Activated T-helper 1 cell treated with anti-CD3 and anti-CD28 coated beads, Interleukin-12 subunit alpha, Interleukin-12 subunit beta, Interleukin-2, Interleukin-4 antibody, amounts not matched to agents 30 ng/mL and 10 ng/mL and 1 ng/mL, durations not matched to agents 14 hours and 24 hours and 36 hours (primary cell): ENCODE data around the gene PVALB. TPM values are rescaled to one million over a fixed set of nuclear protein-coding genes. Genes with fewer than 3 reads are reported as not detected.

Source experiments
- DNase-seq: peaks from one replicate; pipeline ENCODE4 v3.0.0; 2021; ENCODE audit warnings: low spot score
- H3K27ac Mint-ChIP-seq: one replicate; pipeline ENCODE4 v1.8.0; 2021; ENCODE audit warnings: mild to moderate bottlenecking, mixed read lengths
- H3K27me3 Mint-ChIP-seq: one replicate; pipeline ENCODE4 v1.8.0; 2022; ENCODE audit warnings: mild to moderate bottlenecking, moderate library complexity, mixed read lengths; ENCODE audit not compliant: insufficient read depth
- H3K36me3 Mint-ChIP-seq: one replicate; pipeline ENCODE4 v1.8.0; 2021; ENCODE audit warnings: low read depth, mixed read lengths
- H3K4me1 Mint-ChIP-seq: one replicate; pipeline ENCODE4 v1.8.0; 2021; ENCODE audit warnings: low read depth, mixed read lengths
- H3K4me3 Mint-ChIP-seq: one replicate; pipeline ENCODE4 v1.8.0; 2021; ENCODE audit warnings: mild to moderate bottlenecking, moderate library complexity, mixed read lengths
- H3K9me3 Mint-ChIP-seq: one replicate; pipeline ENCODE4 v1.8.0; 2021; ENCODE audit warnings: mixed read lengths
- intact Hi-C: fragments of 100-400 bp; cut with micrococcal nuclease; formaldehyde crosslinking; loops from one replicate; pipeline ENCODE4 v1.15.1; 2024
- total RNA-seq: library from RNA; stranded (reverse); gene quantifications from 2 replicates; pipeline ENCODE4 v1.2.3, GENCODE V29; 2022

PVALB gene
- total RNA-seq, 1 donor from 2014 or later = not detected

DNA sequence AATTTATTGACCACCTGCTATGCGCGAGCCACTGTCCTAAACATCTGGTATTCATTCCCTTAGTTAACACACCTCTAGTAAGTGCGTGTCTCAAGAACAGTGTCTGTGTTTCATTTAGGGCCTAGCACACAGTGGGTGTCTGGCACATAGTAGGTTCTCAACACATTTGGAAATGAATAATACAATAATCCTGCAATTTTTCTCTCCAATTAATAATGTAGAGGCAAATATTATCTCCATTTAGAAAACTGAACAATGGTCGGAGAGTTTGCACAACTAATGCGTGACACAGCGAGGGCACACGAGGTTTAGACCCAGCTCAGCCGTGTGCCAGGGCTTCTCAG, 39.9 kb upstream of the PVALB start:
- intact Hi-C loops = loop anchor here (1.0 to 5.0 kb wide), 9 partner anchors 18 to 342 kb away; partner anchors contain the start of gene IFT27
- Mint-ChIP-seq H3K9me3 (no peaks in the 10 kb centered on the region), H3K36me3 (no peaks in the 10 kb centered on the region), H3K4me1 (peaks cover 61% of the 10 kb centered on the region), H3K4me3 (no peak overlapping the region), H3K27me3 (no peaks in the 10 kb centered on the region), H3K27ac (no peak overlapping the region)
- no peak for DNase-seq

- H3K27ac Mint-ChIP-seq = peak overlapping the region; percentile 73
- peak overlapping the region; percentile 58 for H3K4me3 Mint-ChIP-seq
- no peaks in the 10 kb centered on the region for H3K36me3 Mint-ChIP-seq
- intact Hi-C loops = loop anchor here (1.0 to 5.0 kb wide), 9 partner anchors 18 to 343 kb away; partner anchors contain the start of gene IFT27
- H3K9me3 Mint-ChIP-seq = no peaks in the 10 kb centered on the region
- H3K4me1 Mint-ChIP-seq = peaks cover 56% of the 10 kb centered on the region
- peak; percentile 90 for DNase-seq
- H3K27me3 Mint-ChIP-seq = peaks cover under 1% of the 10 kb centered on the region
Observed at GRCh38 chr22:36856121-36856791, 39.4 kb upstream of the PVALB start.

DNA sequence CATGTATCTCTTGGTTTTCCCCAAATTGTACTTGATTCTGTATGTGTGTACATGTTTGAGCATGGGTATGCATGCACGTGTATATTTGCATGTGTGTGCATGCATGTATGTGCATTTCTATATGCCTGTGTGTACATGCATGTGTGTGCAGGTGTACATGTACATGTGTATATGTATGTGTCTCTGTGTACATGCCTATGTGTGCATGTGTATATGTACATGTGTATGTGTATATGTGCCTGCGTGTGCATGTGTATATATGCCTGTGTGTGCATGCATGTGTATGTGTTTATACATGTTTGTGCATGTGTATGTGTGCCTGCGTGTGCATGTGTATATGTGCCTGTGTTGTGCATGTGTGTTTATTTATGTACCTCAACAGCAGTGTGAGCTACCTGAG, 38.6 kb upstream of the PVALB start:
- no peak overlapping the region for H3K27ac Mint-ChIP-seq
- no peaks in the 10 kb centered on the region for H3K36me3 Mint-ChIP-seq
- no peak for DNase-seq
- no peak overlapping the region for H3K4me3 Mint-ChIP-seq
- H3K4me1 Mint-ChIP-seq = peaks cover 50% of the 10 kb centered on the region
- intact Hi-C loops = loop anchor here (5.0 kb wide), 1 partner anchor 47 kb away; no protein-coding TSS in a partner anchor
- H3K27me3 Mint-ChIP-seq = peaks cover 2% of the 10 kb centered on the region
- H3K9me3 Mint-ChIP-seq = no peaks in the 10 kb centered on the region

DNA sequence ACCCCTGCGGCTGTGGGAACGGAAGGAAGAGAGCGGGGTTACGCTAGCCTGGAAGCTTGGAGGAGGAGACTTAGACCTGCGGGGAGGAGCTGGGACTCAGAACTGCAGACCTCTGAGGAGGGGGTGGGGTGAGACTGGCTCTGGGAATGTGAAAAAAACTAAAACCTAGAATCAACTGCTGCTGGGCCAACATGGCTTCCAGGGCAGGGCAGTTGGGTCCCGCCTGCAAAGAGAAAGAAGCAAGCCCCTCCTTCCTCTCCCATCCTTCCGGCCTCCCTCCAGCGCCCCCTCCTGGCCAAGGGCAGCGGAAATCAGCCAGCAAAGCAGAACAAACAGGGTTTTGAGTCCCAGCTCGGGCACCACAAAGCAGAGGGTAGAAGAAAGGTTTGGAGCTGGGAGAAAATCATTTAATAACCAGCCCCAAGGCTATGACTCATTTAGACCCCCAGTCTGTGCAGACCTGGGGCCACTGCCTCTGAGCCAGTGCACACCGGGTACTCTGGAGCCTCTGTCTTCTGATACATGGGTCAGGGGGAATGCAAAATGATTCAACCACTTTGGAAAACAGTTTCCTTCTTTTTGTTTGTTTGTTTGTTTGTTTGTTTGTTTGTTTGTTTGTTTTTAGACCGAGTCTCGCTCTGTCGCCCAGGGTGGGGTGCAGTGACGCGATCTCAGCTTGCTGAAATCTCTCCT, 36.7 kb upstream of the PVALB start:
- Mint-ChIP-seq H3K27ac (peak overlapping the region; percentile 73), H3K4me1 (peaks cover 32% of the 10 kb centered on the region), H3K27me3 (peaks cover 12% of the 10 kb centered on the region), H3K36me3 (no peaks in the 10 kb centered on the region), H3K9me3 (no peaks in the 10 kb centered on the region), H3K4me3 (peak overlapping the region; percentile 11)
- peak; percentile 82 for DNase-seq
- intact Hi-C loops = no loop called here

DNA sequence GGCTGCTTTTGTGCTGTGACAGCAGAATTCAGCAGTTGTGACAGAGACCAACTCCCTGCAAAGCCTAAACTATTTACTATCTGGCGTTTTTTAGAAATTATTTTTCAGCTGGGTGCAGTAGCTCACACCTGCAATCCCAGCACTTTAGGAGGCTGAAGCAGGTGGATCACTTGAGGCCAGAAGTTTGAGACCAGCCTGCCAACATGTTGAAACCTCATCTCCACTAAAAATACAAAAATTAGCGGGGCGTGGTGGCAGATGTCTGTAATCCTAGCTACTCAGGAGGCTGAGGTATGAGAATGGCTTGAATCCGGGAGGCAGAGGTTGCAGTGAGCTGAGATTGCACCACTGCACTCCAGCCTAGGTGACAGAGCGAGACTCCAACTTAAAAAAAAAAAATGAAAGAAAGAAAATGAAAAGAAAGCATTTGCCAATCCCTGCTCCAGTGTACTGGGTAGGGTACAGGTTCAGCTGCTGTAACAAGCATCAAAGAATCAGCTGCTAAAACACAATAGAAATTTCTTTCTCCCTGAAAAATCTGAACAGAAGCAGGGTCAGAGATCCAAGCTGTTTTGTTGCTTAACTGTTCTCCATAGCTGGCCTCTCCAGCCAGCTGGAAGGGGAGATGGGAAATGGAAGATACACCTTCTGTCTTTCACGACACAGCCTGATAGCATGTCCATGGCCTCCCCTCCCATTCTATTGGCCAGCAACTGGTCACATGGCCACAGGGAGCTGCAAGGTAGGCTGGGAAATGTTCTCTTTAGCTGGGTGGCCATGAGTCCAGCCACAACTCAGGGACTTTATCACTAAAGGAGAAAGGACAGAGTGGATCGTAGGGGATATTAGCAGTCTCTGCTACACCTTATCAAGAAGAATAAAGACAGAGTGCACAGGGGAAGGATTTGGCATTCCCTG, 35.5 kb upstream of the PVALB start:
- Mint-ChIP-seq H3K36me3 (no peaks in the 10 kb centered on the region), H3K9me3 (no peaks in the 10 kb centered on the region), H3K27me3 (peaks cover 12% of the 10 kb centered on the region), H3K4me1 (peaks cover 22% of the 10 kb centered on the region), H3K4me3 (no peak overlapping the region), H3K27ac (peak overlapping the region; percentile 47)
- intact Hi-C loops = no loop called here
- no peak for DNase-seq

DNA sequence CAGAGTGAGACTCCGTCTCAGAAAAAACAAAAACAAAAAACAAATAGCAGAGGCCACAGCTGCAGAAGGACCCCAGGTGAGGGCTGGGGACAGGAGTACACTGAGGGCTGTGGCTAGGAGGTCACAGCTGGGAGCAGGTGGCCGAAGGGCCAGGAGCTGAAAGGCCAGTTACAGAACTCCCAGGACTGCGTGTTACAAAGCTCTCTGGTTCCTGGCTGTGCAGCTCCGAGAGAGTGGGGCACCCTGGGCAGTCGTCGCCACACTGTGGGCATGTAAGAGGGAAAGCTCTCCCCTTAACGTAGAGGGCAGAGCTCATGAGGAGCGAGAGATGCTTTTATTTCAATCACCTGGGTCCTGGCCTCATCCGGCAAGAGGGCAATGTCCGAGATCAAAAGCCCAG, 33.8 kb upstream of the PVALB start:
- peaks cover 15% of the 10 kb centered on the region for H3K27me3 Mint-ChIP-seq
- H3K27ac Mint-ChIP-seq = no peak overlapping the region
- H3K36me3 Mint-ChIP-seq = no peaks in the 10 kb centered on the region
- no peak overlapping the region for H3K4me3 Mint-ChIP-seq
- no peak for DNase-seq
- peaks cover 8% of the 10 kb centered on the region for H3K4me1 Mint-ChIP-seq
- intact Hi-C loops = no loop called here
- H3K9me3 Mint-ChIP-seq = no peaks in the 10 kb centered on the region

DNA sequence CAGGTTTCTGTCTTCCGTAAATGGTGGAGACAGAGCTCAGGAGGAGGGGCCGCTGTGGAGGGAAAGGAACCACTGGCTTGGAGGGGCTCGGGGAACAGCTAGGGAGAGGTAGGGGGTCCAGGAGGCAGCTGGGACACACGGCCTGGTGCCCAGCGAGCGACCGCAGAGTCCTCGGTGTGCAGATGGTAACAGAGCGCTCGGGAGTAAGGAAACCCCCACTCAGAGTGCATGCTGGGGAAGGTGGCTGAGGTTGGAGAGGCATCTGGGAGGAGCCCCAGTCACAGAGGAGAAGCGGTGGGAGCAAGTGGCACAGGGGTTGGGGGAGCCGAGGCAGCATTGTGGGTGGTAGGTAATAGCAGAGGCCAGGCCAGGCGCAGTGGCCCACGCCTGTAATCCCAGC, 33.2 kb upstream of the PVALB start:
- H3K9me3 Mint-ChIP-seq = no peaks in the 10 kb centered on the region
- DNase-seq = no peak
- no peaks in the 10 kb centered on the region for H3K36me3 Mint-ChIP-seq
- H3K4me3 Mint-ChIP-seq = no peak overlapping the region
- peaks cover 8% of the 10 kb centered on the region for H3K4me1 Mint-ChIP-seq
- intact Hi-C loops = no loop called here
- H3K27ac Mint-ChIP-seq = no peak overlapping the region
- peaks cover 15% of the 10 kb centered on the region for H3K27me3 Mint-ChIP-seq

DNA sequence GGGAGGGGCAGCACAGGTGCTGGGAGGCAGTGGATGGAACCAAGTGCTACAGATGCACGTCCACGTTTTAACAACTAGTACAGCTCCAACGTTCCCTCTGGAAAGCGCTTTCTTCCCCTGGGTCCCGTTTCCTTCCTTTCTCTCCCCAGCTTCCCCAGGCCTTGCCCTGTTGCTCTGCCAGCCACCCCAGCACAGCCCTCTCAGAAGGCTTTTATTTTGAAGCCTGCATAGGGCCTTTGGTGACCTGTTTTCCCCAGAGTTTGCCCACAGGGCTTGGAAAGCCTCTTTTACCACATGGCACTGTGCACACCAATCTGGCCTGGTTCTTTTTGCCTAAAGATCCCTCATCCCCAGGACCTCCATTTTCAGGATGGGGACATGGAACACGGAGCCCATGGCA, 30.1 kb upstream of the PVALB start:
- Mint-ChIP-seq H3K27ac (no peak overlapping the region), H3K27me3 (peaks cover 20% of the 10 kb centered on the region)
- intact Hi-C loops = no loop called here

DNA sequence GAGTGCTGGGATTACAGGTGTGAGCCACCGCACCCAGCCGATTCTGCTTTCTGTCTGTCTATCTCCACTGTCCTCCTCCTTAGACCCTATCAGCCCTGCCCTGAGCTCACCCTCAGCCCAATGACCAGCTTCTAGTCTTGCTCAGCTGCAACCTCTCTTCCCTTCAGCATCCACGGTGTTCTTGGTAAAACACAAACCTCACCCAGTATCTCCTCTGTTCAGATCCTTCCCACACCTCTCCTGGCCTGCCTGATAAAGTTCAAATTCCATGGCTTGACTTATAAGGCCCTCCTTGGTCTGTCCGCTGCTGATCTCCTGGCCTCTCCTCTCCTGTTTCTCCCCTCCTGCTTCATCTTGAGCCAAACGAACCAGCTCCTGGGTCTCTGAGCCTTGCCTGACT, 29.4 kb upstream of the PVALB start:
- no peaks in the 10 kb centered on the region for H3K4me1 Mint-ChIP-seq
- no peak overlapping the region for H3K27ac Mint-ChIP-seq
- H3K27me3 Mint-ChIP-seq = peaks cover 20% of the 10 kb centered on the region
- DNase-seq = no peak
- no peak overlapping the region for H3K4me3 Mint-ChIP-seq
- intact Hi-C loops = no loop called here
- H3K36me3 Mint-ChIP-seq = no peaks in the 10 kb centered on the region
- H3K9me3 Mint-ChIP-seq = no peaks in the 10 kb centered on the region

More for the DNA sequence above, 30.1 kb upstream of the PVALB start:
- no peak overlapping the region for H3K4me3 Mint-ChIP-seq
- no peaks in the 10 kb centered on the region for H3K4me1 Mint-ChIP-seq
- no peak for DNase-seq
- H3K36me3 Mint-ChIP-seq = no peaks in the 10 kb centered on the region
- H3K9me3 Mint-ChIP-seq = no peaks in the 10 kb centered on the region

DNA sequence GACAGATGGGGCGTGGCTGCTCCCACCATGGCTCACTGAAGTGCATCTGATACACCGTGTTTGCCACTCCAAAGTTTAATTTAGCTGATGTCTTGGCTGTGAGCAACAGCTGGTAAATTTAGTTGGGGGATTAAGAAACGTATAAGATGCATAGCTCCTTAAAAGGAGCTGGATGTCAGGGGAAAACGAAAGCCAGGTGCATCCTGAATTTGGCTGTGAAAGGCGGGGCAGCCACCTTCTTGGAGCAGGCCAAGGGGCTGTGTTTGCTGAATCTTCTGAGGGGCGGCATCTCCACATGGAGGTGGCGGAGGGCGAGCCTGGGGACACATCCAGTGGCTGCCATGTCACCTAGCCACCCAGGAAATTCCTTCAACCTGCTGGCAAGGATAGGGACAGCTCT, 23.3 kb upstream of the PVALB start:
- Mint-ChIP-seq H3K27ac (no peak overlapping the region), H3K4me3 (no peak overlapping the region), H3K36me3 (peaks cover 2% of the 10 kb centered on the region), H3K27me3 (peaks cover 9% of the 10 kb centered on the region), H3K4me1 (peaks cover 13% of the 10 kb centered on the region), H3K9me3 (peaks cover 11% of the 10 kb centered on the region)
- intact Hi-C loops = no loop called here
- no peak for DNase-seq

DNA sequence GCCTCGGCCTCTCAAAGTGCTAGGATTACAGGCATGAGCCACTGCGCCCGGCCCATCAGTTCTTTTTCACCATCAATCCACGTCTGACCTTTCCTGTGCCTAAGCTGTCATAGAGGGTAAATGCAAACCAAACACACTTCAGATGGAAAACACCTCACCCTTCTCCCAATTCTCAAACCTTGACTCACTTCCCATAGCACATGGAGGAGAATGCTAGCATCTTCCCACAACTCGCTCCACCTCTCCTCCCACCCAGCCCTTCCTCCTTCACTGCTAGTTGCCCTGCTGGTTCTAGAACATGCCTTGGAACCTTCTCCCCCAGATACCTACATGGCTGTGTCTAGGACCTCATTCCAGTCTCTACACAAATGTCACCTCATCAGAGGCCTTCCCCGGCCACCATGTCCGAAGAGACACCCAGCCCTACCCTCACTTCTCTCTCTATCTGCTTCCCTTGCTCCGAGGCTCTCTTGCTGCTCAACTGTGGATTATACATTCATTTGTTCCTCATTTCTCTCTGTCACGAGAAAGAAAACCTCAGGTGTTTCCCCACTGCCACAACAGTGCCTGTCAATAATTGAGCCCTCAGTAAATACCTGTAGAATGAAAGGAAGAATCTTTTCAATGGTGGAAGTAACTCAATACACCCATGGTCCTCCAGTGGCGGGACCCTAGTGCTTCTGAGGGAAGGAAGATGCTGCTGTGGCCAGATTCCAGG, 22.7 kb upstream of the PVALB start:
- H3K9me3 Mint-ChIP-seq = peaks cover 11% of the 10 kb centered on the region
- H3K4me3 Mint-ChIP-seq = no peak overlapping the region
- H3K27me3 Mint-ChIP-seq = peaks cover 6% of the 10 kb centered on the region
- no peak overlapping the region for H3K27ac Mint-ChIP-seq
- no peak for DNase-seq
- H3K36me3 Mint-ChIP-seq = peaks cover 2% of the 10 kb centered on the region
- intact Hi-C loops = no loop called here
- H3K4me1 Mint-ChIP-seq = peaks cover 13% of the 10 kb centered on the region
